HG03439 (cell line): Measurements from ENCODE around the gene RBFOX2.
"Not testable (repeated sequence)": the region's sequence is repeated elsewhere in the genome, so short reads cannot be mapped to it uniquely, and the experiment has no call there.

Source experiments
- ATAC-seq: cut with Tn5 transposase; IDR thresholded peaks from one replicate; pipeline ENCODE4 v1.9.1; 2021; ENCODE audit warnings: mild to moderate bottlenecking, moderate library complexity; ENCODE audit not compliant: unreplicated experiment

Gene RBFOX2

DNA sequence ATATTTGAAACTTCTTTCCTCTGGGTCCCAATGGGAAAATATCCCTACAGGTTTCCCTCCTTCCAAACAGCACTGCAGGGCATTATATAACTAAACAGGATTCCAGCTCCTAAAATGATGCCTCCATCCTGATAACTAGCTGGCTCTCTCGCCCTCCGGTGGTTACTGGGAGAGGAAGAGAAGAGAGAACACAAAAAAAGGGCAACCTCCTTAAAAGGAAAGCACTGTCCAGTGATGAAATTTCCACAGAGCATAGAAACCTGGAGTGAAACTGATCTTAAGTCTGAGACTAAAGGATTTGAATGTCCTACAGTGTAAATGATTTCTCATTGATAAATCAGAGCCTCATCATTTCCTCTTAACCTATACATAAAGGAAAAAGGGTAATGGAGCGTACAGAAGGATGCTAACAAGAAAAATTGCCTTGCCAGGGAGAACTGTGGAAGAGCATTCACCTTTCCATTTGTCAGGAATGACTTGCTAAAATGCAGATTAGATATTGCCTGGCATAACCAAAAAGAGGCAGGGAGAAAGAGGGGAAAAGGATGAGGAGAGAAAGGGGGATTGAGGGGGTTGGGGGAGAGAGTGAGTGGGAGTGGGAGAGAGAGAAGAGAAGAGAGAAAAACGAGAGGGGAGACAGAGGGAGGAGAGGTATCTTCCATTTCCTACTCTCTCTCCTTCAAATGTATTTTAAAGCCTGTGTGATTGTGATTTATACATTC, 189.6 kb downstream of the RBFOX2 start:
- ATAC-seq = no peak

- ATAC-seq = no peak
Measured at GRCh38 chr22:35837101-35837727, 191.4 kb downstream of the RBFOX2 start.

GRCh38 chr22:35835998-35836691, 192.5 kb downstream of the RBFOX2 start:
- no peak for ATAC-seq

- no peak for ATAC-seq
Measured at GRCh38 chr22:35835267-35835997, 193.2 kb downstream of the RBFOX2 start.

GRCh38 chr22:35834061-35834460, 194.6 kb downstream of the RBFOX2 start:
- ATAC-seq = no peak

DNA sequence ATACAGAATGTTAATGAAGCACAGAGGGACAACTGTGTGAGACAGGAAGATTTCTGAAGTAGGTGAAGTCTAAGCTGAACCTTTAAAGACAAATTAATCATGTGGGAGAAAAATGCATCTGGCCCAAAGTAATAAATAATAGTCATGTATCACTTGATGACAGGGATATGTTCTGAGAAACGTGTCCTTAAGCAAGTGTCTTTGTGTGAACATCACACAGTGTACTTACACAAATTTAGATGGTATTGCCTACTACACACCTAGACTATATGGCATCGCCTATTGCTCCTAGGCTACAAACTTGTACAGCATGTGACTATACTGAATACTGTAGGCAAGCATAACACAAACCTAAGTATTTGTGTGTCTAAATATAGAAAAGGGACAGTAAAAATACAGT, 198.3 kb downstream of the RBFOX2 start:
- ATAC-seq = no peak

DNA sequence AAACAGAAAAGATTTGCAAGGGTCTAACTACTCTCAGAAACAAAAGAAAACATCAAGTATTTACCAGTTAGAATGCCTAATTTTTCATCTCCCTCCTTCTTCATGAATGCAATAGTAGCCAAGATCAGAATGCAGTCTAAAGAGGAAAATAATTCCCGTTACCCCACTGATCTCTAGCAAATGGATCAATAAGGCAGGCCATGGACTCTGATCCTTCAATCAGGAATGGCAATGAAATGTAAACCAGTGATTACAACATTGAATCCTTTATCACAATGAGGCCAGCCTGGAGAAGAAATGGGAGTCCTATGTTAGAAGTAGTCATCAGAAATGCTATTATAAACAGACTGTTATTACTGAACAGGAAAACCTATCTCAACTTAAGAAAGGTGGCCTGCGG, 204.4 kb downstream of the RBFOX2 start:
- ATAC-seq = no peak

- no peak for ATAC-seq
Measured at GRCh38 chr22:35821654-35822053, 207.0 kb downstream of the RBFOX2 start.

GRCh38 chr22:35819421-35819820, 209.2 kb downstream of the RBFOX2 start:
- ATAC-seq = no peak

DNA sequence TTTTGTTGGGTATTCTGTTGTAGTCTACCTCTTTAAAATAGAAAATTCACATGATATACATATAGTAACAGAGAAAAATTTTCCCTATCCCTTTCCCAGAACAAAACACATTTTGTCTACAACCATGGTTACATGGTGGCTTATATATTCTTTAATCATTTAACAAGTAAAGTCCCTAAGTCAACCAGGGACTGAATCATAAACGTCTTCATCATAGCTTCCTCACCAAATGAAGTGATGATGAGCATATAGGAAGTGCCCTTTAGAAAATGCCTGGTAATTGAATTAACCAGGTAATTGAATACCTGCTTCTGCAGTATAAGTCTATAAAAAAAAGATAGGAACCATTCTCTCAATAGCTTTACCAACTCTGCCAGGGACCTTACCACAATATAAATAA, 209.7 kb downstream of the RBFOX2 start:
- ATAC-seq = no peak

DNA sequence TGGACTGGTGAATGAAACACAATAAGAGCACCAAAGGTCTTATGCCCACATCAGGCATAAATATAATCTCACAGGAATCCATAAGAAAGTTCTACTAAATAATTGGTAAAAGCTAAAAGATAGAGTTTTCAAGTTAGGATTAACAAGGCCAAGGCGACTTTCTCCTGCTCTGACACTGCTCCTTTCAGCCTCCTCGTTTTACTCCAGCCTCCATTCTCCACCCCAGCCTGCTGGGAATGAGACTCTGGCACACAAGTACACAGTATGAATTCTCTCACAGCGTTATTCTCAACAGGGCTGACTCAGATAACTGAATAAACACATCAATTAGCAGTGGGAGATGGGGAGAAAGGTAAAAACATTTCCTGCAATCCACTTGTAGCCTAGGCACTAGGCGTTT, 216.0 kb downstream of the RBFOX2 start:
- ATAC-seq = no peak

- ATAC-seq = no peak
Measured at GRCh38 chr22:35811670-35812069, 217.0 kb downstream of the RBFOX2 start.

GRCh38 chr22:35809816-35810215, 218.8 kb downstream of the RBFOX2 start:
- ATAC-seq = no peak

DNA sequence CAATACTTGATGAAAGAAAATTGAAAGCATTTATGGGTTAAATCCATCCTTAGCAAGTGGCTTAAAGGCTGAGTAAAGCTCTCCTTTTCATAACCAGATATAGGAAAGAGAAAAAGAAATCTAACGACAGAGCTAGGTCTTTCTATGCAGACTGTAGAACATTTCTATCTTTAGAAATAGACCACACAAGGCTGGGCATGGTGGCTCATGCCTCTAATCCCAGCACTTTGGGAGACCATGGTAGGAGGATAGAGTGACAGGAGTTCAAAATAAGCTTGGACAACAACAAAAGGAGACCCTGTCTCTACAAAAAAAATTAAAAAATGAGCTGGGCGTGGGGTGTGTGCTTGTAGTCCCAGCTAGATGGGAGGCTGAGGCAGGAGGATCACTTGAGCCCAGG, 220.2 kb downstream of the RBFOX2 start:
- ATAC-seq = no peak

DNA sequence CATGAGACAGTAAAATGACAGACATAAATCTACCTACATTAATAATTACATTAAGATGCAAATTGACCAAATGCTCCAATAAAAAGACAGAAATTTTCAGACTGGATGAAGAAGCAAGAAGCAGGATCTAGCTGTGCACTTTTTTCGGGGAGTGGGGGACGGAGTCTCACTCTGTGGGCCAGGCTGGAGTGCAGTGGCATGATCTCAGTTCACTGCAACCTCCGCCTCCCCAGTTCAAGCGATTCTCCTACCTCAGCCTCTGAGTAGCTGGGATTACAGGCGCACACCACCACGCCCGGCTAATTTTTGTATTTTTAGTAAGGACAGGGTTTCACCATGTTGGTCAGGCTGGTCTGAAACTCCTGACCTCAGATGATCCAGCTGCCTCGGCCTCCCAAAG, 222.0 kb downstream of the RBFOX2 start:
- ATAC-seq = not testable (repeated sequence)

- no peak for ATAC-seq
Measured at GRCh38 chr22:35805466-35805865, 223.2 kb downstream of the RBFOX2 start.

GRCh38 chr22:35804421-35804820, 224.2 kb downstream of the RBFOX2 start:
- no peak for ATAC-seq

DNA sequence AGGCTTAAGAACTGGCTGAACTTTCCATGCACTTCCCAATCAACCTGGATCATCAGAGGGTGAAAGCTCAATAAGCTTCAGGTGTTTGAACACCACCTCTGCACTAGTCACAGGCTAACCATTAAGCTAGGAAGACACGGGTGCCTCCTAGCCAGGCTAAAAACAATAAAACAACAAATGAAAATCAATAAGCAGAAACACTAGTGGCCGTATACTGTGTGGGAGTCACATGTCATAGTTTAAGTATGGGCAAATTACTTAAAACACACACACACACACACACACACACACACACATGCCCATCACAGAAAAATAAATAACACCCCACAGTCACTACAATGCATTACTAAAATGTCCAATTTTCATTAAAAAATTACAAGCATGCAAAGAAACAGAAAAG, 225.7 kb downstream of the RBFOX2 start:
- no peak for ATAC-seq

- ATAC-seq = not testable (repeated sequence)
Measured at GRCh38 chr22:35801301-35801700, 227.3 kb downstream of the RBFOX2 start.

DNA sequence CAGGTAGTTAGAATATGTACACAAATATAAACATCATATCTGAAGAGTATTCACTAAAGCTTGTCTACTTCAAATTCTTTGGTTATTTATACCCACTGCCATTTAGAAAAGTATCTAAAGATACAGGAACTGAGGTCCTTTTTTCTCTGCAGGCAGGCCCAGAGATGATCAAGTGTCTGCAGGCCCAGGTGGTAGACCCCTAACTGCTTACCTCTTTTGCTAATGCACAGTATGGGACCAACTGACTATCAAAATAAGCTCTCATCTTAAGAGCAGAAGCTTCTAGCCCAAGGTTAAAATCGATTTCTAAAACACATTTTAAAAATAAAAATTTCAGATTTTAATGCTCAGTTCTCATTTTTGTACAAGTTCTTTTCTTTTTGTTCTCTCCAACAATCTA, 229.5 kb downstream of the RBFOX2 start:
- ATAC-seq = no peak

DNA sequence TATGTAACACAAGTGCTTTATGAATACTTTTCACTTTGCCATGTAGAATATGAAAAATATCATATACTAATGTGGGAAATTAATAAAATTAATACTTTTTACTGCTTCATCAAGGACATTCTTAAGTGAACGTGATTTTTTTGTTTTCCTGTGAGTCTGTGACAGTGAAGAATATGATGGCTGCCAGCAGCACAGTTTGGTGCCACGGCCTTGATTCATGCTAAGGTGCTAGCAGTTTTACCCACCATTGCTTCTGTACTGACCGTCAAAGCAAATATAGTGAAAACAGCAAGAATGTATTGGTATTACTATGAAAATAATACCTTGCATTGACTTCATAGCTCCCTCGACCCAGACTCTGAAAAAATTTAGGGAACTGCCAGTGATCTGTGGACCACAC, 231.2 kb downstream of the RBFOX2 start:
- no peak for ATAC-seq
